HG03175 (cell line): Measurements from ENCODE around the gene MORC2.

Experiments
- ATAC-seq: cut with Tn5 transposase; IDR thresholded peaks from one replicate; pipeline ENCODE4 v1.9.1; 2021; ENCODE audit warnings: mild to moderate bottlenecking, moderate library complexity; ENCODE audit not compliant: unreplicated experiment

The MORC2 gene

DNA sequence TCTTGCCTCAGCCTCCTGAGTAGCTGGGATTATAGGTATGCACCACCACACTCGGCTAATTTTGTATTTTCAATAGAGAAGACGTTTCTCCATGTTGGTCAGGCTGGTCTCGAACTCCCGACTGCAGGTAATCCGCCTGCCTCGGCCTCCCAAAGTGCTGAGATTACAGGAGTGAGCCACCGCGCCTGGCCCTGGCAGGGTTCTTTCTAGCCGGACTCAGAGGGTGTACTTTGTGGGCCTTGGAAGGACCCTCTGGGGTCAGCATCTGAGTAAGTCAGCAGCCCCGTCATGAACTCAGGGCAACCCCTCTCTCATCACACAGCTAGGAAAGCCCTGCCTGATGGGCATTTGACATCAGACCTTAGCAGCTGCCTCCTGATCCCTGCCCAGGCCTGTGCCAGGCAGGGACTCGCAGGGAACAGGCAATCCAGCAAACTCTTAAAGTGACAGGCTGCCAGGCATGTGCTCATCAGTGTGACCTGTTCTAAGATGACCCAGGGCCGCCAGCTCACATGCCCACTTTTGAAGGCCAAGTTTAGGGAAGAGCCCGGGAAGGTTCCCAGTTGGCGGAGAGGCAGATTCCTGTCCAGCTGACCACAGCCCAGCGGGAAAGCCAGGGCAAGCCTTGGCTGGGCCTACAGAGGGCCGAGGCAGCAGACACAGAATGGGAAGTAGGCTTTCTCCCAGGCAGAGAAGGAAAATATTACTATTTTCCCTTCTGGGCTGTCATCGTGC lies 92.9 kb downstream of the MORC2 start:
- ATAC-seq = no peak
